HepG2 (cell line): ENCODE measurements around the gene CIBAR2. TPM values are rescaled to one million over a fixed set of nuclear protein-coding genes. Genes with fewer than 3 reads are reported as not detected.
A peak's percentile ranks its signal among the peaks of the same experiment; 100 is the strongest.

ENCODE experiments used
- ADNP ChIP-seq: sonication (generic); formaldehyde crosslinking; IDR thresholded peaks from 2 replicates; pipeline ENCODE4 v1.4.0; 2020; ENCODE audit warnings: missing genetic modification reagents
- E2F2 ChIP-seq: sonication (generic); formaldehyde crosslinking; IDR thresholded peaks from 2 replicates; pipeline ENCODE4 v1.4.0; 2020; ENCODE audit warnings: missing genetic modification reagents, borderline replicate concordance
- GMEB1 ChIP-seq: sonication (generic); formaldehyde crosslinking; IDR thresholded peaks from 2 replicates; pipeline ENCODE4 v1.5.1; 2020; ENCODE audit warnings: missing genetic modification reagents, mild to moderate bottlenecking, borderline replicate concordance
- GRHL1 ChIP-seq: sonication (generic); formaldehyde crosslinking; conservative IDR thresholded peaks from 2 replicates; pipeline ENCODE4 v1.8.0; 2022; ENCODE audit warnings: missing genetic modification reagents
- HCFC1 ChIP-seq: fragments of 150-350 bp; IDR thresholded peaks from 2 replicates; pipeline ENCODE4 v1.6.1; 2014; ENCODE audit warnings: low read depth, low read length
- MXD3 ChIP-seq: IDR thresholded peaks from 2 replicates; pipeline ENCODE4 v1.6.1; 2016; ENCODE audit warnings: mild to moderate bottlenecking, missing biosample characterization, missing genetic modification reagents
- NCOA1 ChIP-seq: sonication (generic); formaldehyde crosslinking; IDR thresholded peaks from 2 replicates; pipeline ENCODE4 v1.9.0; 2021; ENCODE audit warnings: missing genetic modification reagents
- PHF20 ChIP-seq: sonication (generic); formaldehyde crosslinking; IDR thresholded peaks from 2 replicates; pipeline ENCODE4 v1.5.0; 2020; ENCODE audit warnings: mild to moderate bottlenecking, missing genetic modification reagents
- PHF8 ChIP-seq: sonication (generic); formaldehyde crosslinking; IDR thresholded peaks from 2 replicates; pipeline ENCODE4 v1.5.0; 2020; ENCODE audit warnings: missing genetic modification reagents
- PRMT3 ChIP-seq: sonication (generic); formaldehyde crosslinking; IDR thresholded peaks from 2 replicates; pipeline ENCODE4 v1.8.1; 2022; ENCODE audit warnings: low read depth, mild to moderate bottlenecking, moderate library complexity, missing genetic modification reagents, borderline replicate concordance
- RXRA ChIP-seq: sonication (generic); formaldehyde crosslinking; IDR thresholded peaks from 2 replicates; pipeline ENCODE4 v1.5.1; 2020; ENCODE audit warnings: missing genetic modification reagents
- SATB2 ChIP-seq: sonication (generic); formaldehyde crosslinking; IDR thresholded peaks from 2 replicates; pipeline ENCODE4 v1.5.0; 2020; ENCODE audit warnings: missing genetic modification reagents
- SP2 ChIP-seq: sonication (generic); formaldehyde crosslinking; IDR thresholded peaks from 2 replicates; pipeline ENCODE4 v1.5.1; 2020; ENCODE audit warnings: mild to moderate bottlenecking, missing genetic modification reagents
- SRSF9 ChIP-seq: fragments of 200-400 bp; formaldehyde crosslinking; IDR thresholded peaks from 2 replicates; pipeline ENCODE4 v1.6.1; 2018; ENCODE audit warnings: borderline replicate concordance, mild to moderate bottlenecking, low read depth, low read length; ENCODE audit not compliant: insufficient read depth, poor library complexity, severe bottlenecking
- TMF1 ChIP-seq: sonication (generic); formaldehyde crosslinking; IDR thresholded peaks from 2 replicates; pipeline ENCODE4 v1.8.1; 2022; ENCODE audit warnings: low read depth, missing genetic modification reagents
- WIZ ChIP-seq: sonication (generic); formaldehyde crosslinking; IDR thresholded peaks from 2 replicates; pipeline ENCODE4 v1.5.1; 2020; ENCODE audit warnings: mild to moderate bottlenecking, missing genetic modification reagents
- ZBTB3 ChIP-seq: sonication (generic); formaldehyde crosslinking; IDR thresholded peaks from 2 replicates; pipeline ENCODE4 v1.4.0; 2020; ENCODE audit warnings: low read depth, mild to moderate bottlenecking, moderate library complexity, missing genetic modification reagents, borderline replicate concordance
- ZFP37 ChIP-seq: sonication (generic); formaldehyde crosslinking; IDR thresholded peaks from 2 replicates; pipeline ENCODE4 v1.4.0; 2020; ENCODE audit warnings: missing genetic modification reagents, borderline replicate concordance
- ZGPAT ChIP-seq: IDR thresholded peaks from 2 replicates; pipeline ENCODE4 v1.6.1; 2016; ENCODE audit warnings: mild to moderate bottlenecking
- ZMYM4 ChIP-seq: sonication (generic); formaldehyde crosslinking; IDR thresholded peaks from 2 replicates; pipeline ENCODE4 v1.8.1; 2023; ENCODE audit warnings: mild to moderate bottlenecking, missing genetic modification reagents
- ZNF337 ChIP-seq: sonication (generic); formaldehyde crosslinking; IDR thresholded peaks from 2 replicates; pipeline ENCODE4 v1.5.1; 2020; ENCODE audit warnings: missing genetic modification reagents, low read depth, mild to moderate bottlenecking, borderline replicate concordance
- ZNF354B ChIP-seq: sonication (generic); formaldehyde crosslinking; IDR thresholded peaks from 2 replicates; pipeline ENCODE4 v1.8.0; 2022; ENCODE audit warnings: mild to moderate bottlenecking, missing genetic modification reagents
- ZNF83 ChIP-seq: sonication (generic); formaldehyde crosslinking; IDR thresholded peaks from 2 replicates; pipeline ENCODE4 v1.4.0; 2020; ENCODE audit warnings: missing genetic modification reagents, mild to moderate bottlenecking, borderline replicate concordance
- ZNF841 ChIP-seq: sonication (generic); formaldehyde crosslinking; IDR thresholded peaks from 2 replicates; pipeline ENCODE4 v1.8.1; 2023; ENCODE audit warnings: missing genetic modification reagents, borderline replicate concordance
- polyA plus RNA-seq, 8 experiments: library from polyadenylated mRNA; depleted of rRNA in 3 of 8; stranded (reverse) in 7 of 8; unstranded in 1 of 8; fragments of >200 nt; fragmentation: Illumina TruSeq in 4 of 8; extraction: Trizol in 4 of 8; gene quantifications; 2 replicates each; pipeline versions ENCODE4 v1.2.1 to v1.2.3, GENCODE V29; 2011 to 2016; ENCODE audit warnings: low read depth in 4 of 8, missing spikeins in 1 of 8, mixed read lengths in 1 of 8; ENCODE audit not compliant: insufficient read depth in 1 of 8
- total RNA-seq, 5 experiments: library from RNA; depleted of rRNA; stranded (reverse); fragments of >200 nt; fragmentation: Illumina TruSeq; extraction: Trizol; gene quantifications; 2 replicates each; pipeline ENCODE4 v1.2.3, GENCODE V29; 2016; ENCODE audit warnings: low read depth in 1 of 5

The CIBAR2 gene
- total and polyA plus RNA-seq, 2 of the 13 experiments (the other 11 are each of a cell fraction or from before 2014, with no cell fraction given), result not detected

- TF ChIP-seq ZGPAT (peak; percentile 23; the same call in 1 of the 2 replicates), ADNP (CRISPR knock-in tag) (no peak), ZNF337 (no peak), NCOA1 (CRISPR knock-in tag) (no peak), SP2 (CRISPR knock-in tag) (no peak), PHF20 (CRISPR knock-in tag) (no peak), PHF8 (CRISPR knock-in tag) (no peak; the same call in 1 of the 2 replicates), ZMYM4 (CRISPR knock-in tag) (peak; percentile 15; the same call in 1 of the 2 replicates), GRHL1 (CRISPR knock-in tag) (no peak), SATB2 (CRISPR knock-in tag) (no peak), E2F2 (no peak), ZBTB3 (no peak), SRSF9 (no peak), ZNF354B (CRISPR knock-in tag) (0 out of 2 replicates have a peak, but pooled peaks have one; percentile 35), HCFC1 (no peak), RXRA (CRISPR knock-in tag) (peak; percentile 36; the same call in 1 of the 2 replicates), ZNF83 (CRISPR knock-in tag) (no peak), MXD3 (CRISPR knock-in tag) (no peak), GMEB1 (CRISPR knock-in tag) (no peak), PRMT3 (CRISPR knock-in tag) (no peak), TMF1 (CRISPR knock-in tag) (no peak), WIZ (CRISPR knock-in tag) (no peak), ZFP37 (CRISPR knock-in tag) (no peak), ZNF841 (CRISPR knock-in tag) (no peak)
These were observed 39.5 kb upstream of the CIBAR2 start (continued) for GRCh38 chr16:85151603-85152413.
